CD4-positive, CD25-positive, alpha-beta regulatory T cell (primary cell): ENCODE data around the gene CCDC141. TPM values are rescaled to one million over a fixed set of nuclear protein-coding genes. Genes with fewer than 3 reads are reported as not detected.

Experiments used
- ATAC-seq, 2 donors: fragments of 150-1000 bp; cut with Tn5 transposase; one replicate each; pipeline ENCODE4 v1.10.0; 2021; ENCODE audit warnings: low read depth in 2 of 2, moderate number of reproducible peaks in 2 of 2, moderate library complexity in 1 of 2
- DNase-seq, 3 donors: peaks; one replicate each; pipeline versions ENCODE4 v3.0.0 to v3.0.0-alpha.2; 2012 to 2022; ENCODE audit warnings: mixed read lengths in 1 of 3
- H3K27ac ChIP-seq: one replicate; pipeline ENCODE4 v1.7.0; 2013; ENCODE audit warnings: mild to moderate bottlenecking, low read length; ENCODE audit not compliant: insufficient read depth, poor library complexity, severe bottlenecking
- H3K27me3 ChIP-seq: one replicate; pipeline ENCODE4 v1.7.0; 2013; ENCODE audit warnings: low read length; ENCODE audit not compliant: control insufficient read depth, insufficient read depth
- H3K36me3 ChIP-seq: one replicate; pipeline ENCODE4 v1.7.0; 2013; ENCODE audit warnings: mild to moderate bottlenecking, low read length, moderate library complexity; ENCODE audit not compliant: control insufficient read depth, insufficient read depth
- H3K4me1 ChIP-seq: 2 replicates; pipeline ENCODE4 v1.7.0; 2013; ENCODE audit warnings: mild to moderate bottlenecking, low read length; ENCODE audit not compliant: insufficient read depth, control insufficient read depth, poor library complexity, severe bottlenecking
- H3K4me3 ChIP-seq: one replicate; pipeline ENCODE4 v1.7.0; 2013; ENCODE audit warnings: low read depth, mild to moderate bottlenecking, low read length, moderate library complexity
- H3K9me3 ChIP-seq, 2 experiments: 1 replicate in 1 of 2; 2 replicates in 1 of 2; pipeline ENCODE4 v1.7.0; 2013; ENCODE audit warnings: low read length in 2 of 2, mild to moderate bottlenecking in 1 of 2, moderate library complexity in 1 of 2; ENCODE audit not compliant: control insufficient read depth in 2 of 2
- H3K27ac Mint-ChIP-seq, 3 donors: one replicate each; pipeline ENCODE4 v1.8.0; 2020 to 2022; ENCODE audit warnings: mild to moderate bottlenecking in 3 of 3, mixed read lengths in 3 of 3, moderate library complexity in 2 of 3
- H3K27me3 Mint-ChIP-seq: one replicate; pipeline ENCODE4 v1.8.0; 2022; ENCODE audit warnings: mild to moderate bottlenecking, mixed read lengths
- H3K36me3 Mint-ChIP-seq: one replicate; pipeline ENCODE4 v1.8.0; 2020; ENCODE audit warnings: mixed read lengths
- H3K4me1 Mint-ChIP-seq, 4 donors: one replicate each; pipeline ENCODE4 v1.8.0; 2020 to 2022; ENCODE audit warnings: mixed read lengths in 4 of 4, mild to moderate bottlenecking in 1 of 4
- H3K4me3 Mint-ChIP-seq, 4 donors: one replicate each; pipeline ENCODE4 v1.8.0; 2020 to 2022; ENCODE audit warnings: mild to moderate bottlenecking in 4 of 4, mixed read lengths in 4 of 4, moderate library complexity in 3 of 4
- H3K9me3 Mint-ChIP-seq, 7 donors: one replicate each; pipeline ENCODE4 v1.8.0; 2020 to 2022; ENCODE audit warnings: mixed read lengths in 7 of 7, mild to moderate bottlenecking in 3 of 7, moderate library complexity in 2 of 7
- polyA plus RNA-seq, 4 donors: library from polyadenylated mRNA; unstranded; fragments of 300-500 nt; fragmentation: Illumina TruSeq; gene quantifications; one replicate each; pipeline ENCODE4 v1.2.3, GENCODE V29; 2021
- total RNA-seq: library from RNA; stranded (reverse); gene quantifications from one replicate; pipeline ENCODE4 v1.2.3, GENCODE V29; 2022

Gene CCDC141
- total and polyA plus RNA-seq, 5 donors from 2014 or later, result 8.3 to 153 (median 15.0) TPM

DNA sequence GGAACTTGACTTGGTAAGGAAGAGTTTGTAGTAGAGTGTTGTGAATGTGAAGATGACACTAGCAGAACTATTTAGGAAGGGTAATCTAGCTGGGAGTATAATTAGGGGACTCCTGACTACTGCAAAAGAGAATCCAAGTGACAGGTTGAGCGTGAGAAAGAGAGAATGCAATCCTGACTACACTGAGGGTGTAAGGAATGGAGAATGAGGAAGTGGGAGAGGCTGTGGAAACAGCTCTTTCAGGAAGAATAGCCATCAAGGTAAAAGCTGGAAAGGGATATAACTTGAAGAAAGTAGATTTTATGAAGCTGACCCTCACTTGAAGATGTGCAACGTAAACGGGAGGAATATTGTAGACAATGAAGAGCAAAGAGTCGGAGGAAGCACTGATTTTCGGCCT lies 201.6 kb downstream of the CCDC141 start:
- Histone ChIP-seq H3K27me3 (no peaks in the 10 kb centered on the region), H3K4me1 (no peaks in the 10 kb centered on the region), H3K27ac (no peak overlapping the region), H3K9me3 (no peaks in the 10 kb centered on the region), H3K36me3 (peaks cover 76% of the 10 kb centered on the region), H3K4me3 (no peak overlapping the region)
- no peak overlapping the region for H3K4me3 Mint-ChIP-seq
- H3K9me3 Mint-ChIP-seq, result peaks cover 0 to 1% (median 0%) of the 10 kb centered on the region in 7 donors
- H3K36me3 Mint-ChIP-seq, result peaks cover 57% of the 10 kb centered on the region
- no peak overlapping the region for H3K27ac Mint-ChIP-seq
- peaks cover 0 to 5% (median 0%) of the 10 kb centered on the region in 4 donors for H3K4me1 Mint-ChIP-seq
- DNase-seq (no peak), ATAC-seq (no peak)
- no peaks in the 10 kb centered on the region for H3K27me3 Mint-ChIP-seq

GRCh38 chr2:178846458-178846802 lies 203.5 kb downstream of the CCDC141 start:
- no peaks in the 10 kb centered on the region for H3K4me1 ChIP-seq
- H3K4me1 Mint-ChIP-seq, result peaks cover 0 to 5% (median 0%) of the 10 kb centered on the region in 4 donors
- ATAC-seq (no peak), DNase-seq (no peak)
- no peaks in the 10 kb centered on the region for H3K27me3 Mint-ChIP-seq
- H3K27ac ChIP-seq, result no peak overlapping the region
- H3K4me3 Mint-ChIP-seq, result no peak overlapping the region
- peaks cover 0 to 1% (median 0%) of the 10 kb centered on the region in 7 donors for H3K9me3 Mint-ChIP-seq
- peaks cover 51% of the 10 kb centered on the region for H3K36me3 Mint-ChIP-seq
- H3K36me3 ChIP-seq, result peaks cover 66% of the 10 kb centered on the region
- H3K27ac Mint-ChIP-seq, result no peak overlapping the region
- H3K27me3 ChIP-seq, result no peaks in the 10 kb centered on the region
- H3K9me3 ChIP-seq, result no peaks in the 10 kb centered on the region
- no peak overlapping the region for H3K4me3 ChIP-seq

DNA sequence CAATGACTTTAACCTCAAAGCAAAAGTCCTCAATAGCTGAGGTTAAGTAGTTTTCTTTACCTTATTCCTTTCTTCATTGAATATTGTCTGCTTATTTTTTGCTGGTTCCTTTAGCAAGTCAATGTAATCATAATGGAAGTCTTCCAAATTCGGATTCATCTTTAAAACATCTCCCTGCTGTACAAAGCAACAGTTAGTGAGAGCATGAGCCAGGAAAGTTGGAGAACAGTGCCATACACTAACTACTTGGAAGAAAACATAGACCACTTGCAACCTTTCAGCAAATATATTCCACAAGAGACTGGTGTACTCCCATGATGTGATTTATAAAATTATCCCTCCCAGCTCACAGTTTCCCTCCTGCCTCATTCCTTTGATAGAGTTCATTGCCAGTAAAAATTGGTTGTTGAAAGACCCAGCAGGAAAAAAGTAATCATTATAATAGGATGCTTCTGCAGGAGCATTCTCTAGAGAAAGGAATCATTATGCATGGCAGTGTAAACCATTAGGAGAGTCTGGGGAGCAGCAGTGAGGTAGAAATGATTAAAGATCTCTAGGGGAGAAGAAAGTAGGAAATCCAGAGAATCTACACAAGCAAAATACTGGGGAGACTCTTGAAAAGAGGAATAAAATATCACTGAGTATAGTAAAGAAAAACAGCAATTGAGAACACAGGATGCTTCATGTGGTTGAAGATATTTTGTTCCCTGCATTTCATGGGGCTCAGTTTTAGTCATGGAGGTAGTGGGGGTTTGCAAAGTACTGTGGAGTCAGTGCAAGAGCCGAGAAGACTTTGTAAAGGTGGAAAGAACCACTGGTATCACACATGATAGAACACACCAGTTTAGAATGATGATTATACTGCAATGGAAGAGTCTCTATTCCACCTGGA lies 204.1 kb downstream of the CCDC141 start:
- Histone ChIP-seq H3K9me3 (no peaks in the 10 kb centered on the region), H3K27me3 (no peaks in the 10 kb centered on the region), H3K4me3 (no peak overlapping the region), H3K36me3 (peaks cover 63% of the 10 kb centered on the region), H3K27ac (no peak overlapping the region), H3K4me1 (no peaks in the 10 kb centered on the region)
- H3K27me3 Mint-ChIP-seq, result no peaks in the 10 kb centered on the region
- H3K4me1 Mint-ChIP-seq, result peaks cover 0 to 5% (median 0%) of the 10 kb centered on the region in 4 donors
- peaks cover 0 to 1% (median 0%) of the 10 kb centered on the region in 7 donors for H3K9me3 Mint-ChIP-seq
- DNase-seq (no peak), ATAC-seq (no peak)
- peaks cover 52% of the 10 kb centered on the region for H3K36me3 Mint-ChIP-seq
- H3K27ac Mint-ChIP-seq, result no peak overlapping the region
- H3K4me3 Mint-ChIP-seq, result no peak overlapping the region

DNA sequence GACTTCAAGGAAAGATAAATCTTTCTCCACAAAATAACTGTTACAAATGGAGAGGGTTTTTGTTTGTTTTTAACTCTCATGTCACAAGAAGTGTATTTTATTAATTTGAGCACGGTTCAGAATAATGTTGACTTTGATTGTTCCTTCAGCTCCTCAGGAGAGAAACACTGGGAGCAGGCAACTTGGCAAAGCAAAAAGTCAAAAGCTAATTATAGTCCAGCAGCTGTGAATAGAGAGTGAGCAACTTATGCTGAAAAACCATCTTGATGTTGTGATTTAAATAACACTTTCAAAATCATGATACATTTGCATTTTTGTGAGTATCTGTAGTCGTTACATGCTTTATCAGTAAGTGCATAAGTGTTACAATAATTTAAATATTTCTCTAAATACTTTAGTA lies 205.2 kb downstream of the CCDC141 start:
- ATAC-seq (no peak), DNase-seq (no peak)
- Histone ChIP-seq H3K36me3 (peaks cover 55% of the 10 kb centered on the region), H3K9me3 (no peaks in the 10 kb centered on the region), H3K4me3 (no peak overlapping the region), H3K4me1 (no peaks in the 10 kb centered on the region), H3K27me3 (no peaks in the 10 kb centered on the region), H3K27ac (no peak overlapping the region)
- Mint-ChIP-seq H3K4me1 (peaks cover 0 to 5% (median 0%) of the 10 kb centered on the region in 4 donors), H3K27ac (no peak overlapping the region), H3K27me3 (no peaks in the 10 kb centered on the region), H3K9me3 (peaks cover 0 to 2% (median 0%) of the 10 kb centered on the region in 7 donors), H3K4me3 (no peak overlapping the region), H3K36me3 (peaks cover 56% of the 10 kb centered on the region)

- no peak overlapping the region for H3K4me3 ChIP-seq
- DNase-seq, result no peak
- H3K27ac Mint-ChIP-seq, result no peak overlapping the region
- H3K36me3 ChIP-seq, result peaks cover 54% of the 10 kb centered on the region
- no peak overlapping the region for H3K27ac ChIP-seq
- H3K36me3 Mint-ChIP-seq, result peaks cover 53% of the 10 kb centered on the region
- no peaks in the 10 kb centered on the region for H3K4me1 ChIP-seq
- H3K27me3 Mint-ChIP-seq, result no peaks in the 10 kb centered on the region
- peaks cover 0 to 5% (median 0%) of the 10 kb centered on the region in 4 donors for H3K4me1 Mint-ChIP-seq
- no peak for ATAC-seq
- H3K9me3 Mint-ChIP-seq, result peaks cover 0 to 3% (median 0%) of the 10 kb centered on the region in 7 donors
- no peaks in the 10 kb centered on the region for H3K9me3 ChIP-seq
- no peak overlapping the region for H3K4me3 Mint-ChIP-seq
- no peaks in the 10 kb centered on the region for H3K27me3 ChIP-seq
Observed at GRCh38 chr2:178844269-178844668, 205.7 kb downstream of the CCDC141 start.

DNA sequence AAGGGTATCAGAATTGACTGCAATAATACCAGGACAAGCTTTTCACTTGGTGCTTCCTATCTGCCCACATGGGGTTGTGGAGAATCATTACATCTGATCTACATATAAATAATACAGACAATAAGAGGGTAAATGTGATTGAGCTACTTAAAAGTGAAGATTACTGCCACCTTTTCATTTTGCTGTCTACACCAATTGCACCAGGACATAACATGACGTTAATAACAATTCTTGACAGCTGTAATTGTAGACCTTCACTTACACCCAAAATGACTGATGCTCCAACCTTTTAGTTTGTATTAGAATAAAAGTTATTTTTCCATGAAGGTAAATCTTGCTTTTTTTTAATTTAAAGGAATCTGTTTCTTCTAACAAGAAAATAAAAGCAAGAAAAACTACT lies 206.2 kb downstream of the CCDC141 start:
- no peaks in the 10 kb centered on the region for H3K27me3 Mint-ChIP-seq
- Histone ChIP-seq H3K9me3 (no peaks in the 10 kb centered on the region), H3K36me3 (peaks cover 52% of the 10 kb centered on the region), H3K4me3 (no peak overlapping the region), H3K27ac (no peak overlapping the region), H3K27me3 (no peaks in the 10 kb centered on the region), H3K4me1 (no peaks in the 10 kb centered on the region)
- peaks cover 55% of the 10 kb centered on the region for H3K36me3 Mint-ChIP-seq
- no peak for ATAC-seq
- no peak overlapping the region for H3K27ac Mint-ChIP-seq
- H3K9me3 Mint-ChIP-seq, result peaks cover 0 to 3% (median 0%) of the 10 kb centered on the region in 7 donors
- no peak for DNase-seq
- no peak overlapping the region for H3K4me3 Mint-ChIP-seq
- peaks cover 0 to 5% (median 0%) of the 10 kb centered on the region in 4 donors for H3K4me1 Mint-ChIP-seq

GRCh38 chr2:178836807-178837206 lies 213.1 kb downstream of the CCDC141 start:
- H3K4me1 ChIP-seq, result no peaks in the 10 kb centered on the region
- Mint-ChIP-seq H3K4me1 (peaks cover 0 to 2% (median 0%) of the 10 kb centered on the region in 4 donors), H3K27me3 (no peaks in the 10 kb centered on the region), H3K36me3 (peaks cover 58% of the 10 kb centered on the region), H3K4me3 (no peak overlapping the region), H3K27ac (peak overlapping the region in 1 of 3 donors; percentile 79), H3K9me3 (peaks cover 0 to 1% (median 0%) of the 10 kb centered on the region in 7 donors)
- DNase-seq, result no peak
- no peak overlapping the region for H3K27ac ChIP-seq
- peaks cover 41% of the 10 kb centered on the region for H3K36me3 ChIP-seq
- no peaks in the 10 kb centered on the region for H3K9me3 ChIP-seq
- ATAC-seq, result no peak
- no peak overlapping the region for H3K4me3 ChIP-seq
- no peaks in the 10 kb centered on the region for H3K27me3 ChIP-seq

GRCh38 chr2:178834086-178834485 lies 215.9 kb downstream of the CCDC141 start:
- Mint-ChIP-seq H3K4me3 (no peak overlapping the region), H3K36me3 (peaks cover 64% of the 10 kb centered on the region), H3K4me1 (peaks cover 0 to 19% (median 17%) of the 10 kb centered on the region in 4 donors), H3K27ac (no peak overlapping the region), H3K27me3 (no peaks in the 10 kb centered on the region), H3K9me3 (peaks cover 0 to 1% (median 0%) of the 10 kb centered on the region in 7 donors)
- ATAC-seq (no peak), DNase-seq (no peak)
- H3K27ac ChIP-seq, result no peak overlapping the region
- no peaks in the 10 kb centered on the region for H3K27me3 ChIP-seq
- H3K4me3 ChIP-seq, result no peak overlapping the region
- no peaks in the 10 kb centered on the region for H3K9me3 ChIP-seq
- H3K36me3 ChIP-seq, result peaks cover 41% of the 10 kb centered on the region
- H3K4me1 ChIP-seq, result no peaks in the 10 kb centered on the region
